ENCODE measurements around the gene TLL1. TPM values are rescaled to one million over a fixed set of nuclear protein-coding genes. Genes with fewer than 3 reads are reported as not detected.

TLL1 gene
- total RNA-seq, 3 donors from 2014 or later = 4.0 to 11.5 (median 4.3) TPM

GRCh38 chr4:165927366-165927765 lies 54.3 kb downstream of the TLL1 start:
- Histone ChIP-seq H3K27ac (no peak overlapping the region), H3K4me3 (no peak overlapping the region), H3K4me1 (no peaks in the 10 kb centered on the region), H3K36me3 (no peaks in the 10 kb centered on the region), H3K27me3 (no peaks in the 10 kb centered on the region), H3K9me3 (no peaks in the 10 kb centered on the region)
- DNase-seq (ENCODE audit: low spot score in 2 of 2) = no peak
- intact Hi-C loops (cut with DNase I; ENCODE audit: low total_unique reads) = no loop called here
- TF ChIP-seq POLR2AphosphoS5 (IDR thresholded peaks at IDR 0.05) = no peak
- TF ChIP-seq, protein P1, sequence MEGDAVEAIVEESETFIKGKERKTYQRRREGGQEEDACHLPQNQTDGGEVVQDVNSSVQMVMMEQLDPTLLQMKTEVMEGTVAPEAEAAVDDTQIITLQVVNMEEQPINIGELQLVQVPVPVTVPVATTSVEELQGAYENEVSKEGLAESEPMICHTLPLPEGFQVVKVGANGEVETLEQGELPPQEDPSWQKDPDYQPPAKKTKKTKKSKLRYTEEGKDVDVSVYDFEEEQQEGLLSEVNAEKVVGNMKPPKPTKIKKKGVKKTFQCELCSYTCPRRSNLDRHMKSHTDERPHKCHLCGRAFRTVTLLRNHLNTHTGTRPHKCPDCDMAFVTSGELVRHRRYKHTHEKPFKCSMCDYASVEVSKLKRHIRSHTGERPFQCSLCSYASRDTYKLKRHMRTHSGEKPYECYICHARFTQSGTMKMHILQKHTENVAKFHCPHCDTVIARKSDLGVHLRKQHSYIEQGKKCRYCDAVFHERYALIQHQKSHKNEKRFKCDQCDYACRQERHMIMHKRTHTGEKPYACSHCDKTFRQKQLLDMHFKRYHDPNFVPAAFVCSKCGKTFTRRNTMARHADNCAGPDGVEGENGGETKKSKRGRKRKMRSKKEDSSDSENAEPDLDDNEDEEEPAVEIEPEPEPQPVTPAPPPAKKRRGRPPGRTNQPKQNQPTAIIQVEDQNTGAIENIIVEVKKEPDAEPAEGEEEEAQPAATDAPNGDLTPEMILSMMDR (IDR thresholded peaks at IDR 0.05) = no peak
- TF ChIP-seq POLR2A (IDR thresholded peaks at IDR 0.05) = no peak

DNA sequence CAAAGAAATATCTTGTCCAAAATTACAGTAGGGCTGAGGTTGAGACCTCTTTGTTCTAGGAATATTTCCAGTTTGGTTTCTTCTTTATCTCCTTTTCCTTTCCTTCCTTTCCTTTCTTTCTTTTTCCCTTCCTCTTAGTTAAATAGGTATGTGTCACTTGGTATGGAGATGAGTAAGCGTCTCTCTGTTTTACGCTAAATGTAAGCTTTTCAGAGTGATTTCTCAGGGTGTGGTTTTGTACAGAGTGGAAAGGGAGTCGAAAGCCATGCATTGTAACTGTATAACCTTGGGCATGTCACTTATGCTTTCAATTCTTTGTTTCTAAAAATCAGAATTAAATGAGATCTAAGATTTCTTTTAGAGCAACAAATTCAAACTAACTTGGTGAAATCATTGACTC lies 54.8 kb downstream of the TLL1 start:
- H3K9me3 ChIP-seq = no peaks in the 10 kb centered on the region
- H3K4me1 ChIP-seq = no peaks in the 10 kb centered on the region
- H3K36me3 ChIP-seq = no peaks in the 10 kb centered on the region
- DNase-seq (ENCODE audit: low spot score in 2 of 2) = no peak
- H3K27me3 ChIP-seq = no peaks in the 10 kb centered on the region
- H3K4me3 ChIP-seq = no peak overlapping the region
- no peak overlapping the region for H3K27ac ChIP-seq
- TF ChIP-seq POLR2AphosphoS5 (IDR thresholded peaks at IDR 0.05) (no peak), POLR2A (IDR thresholded peaks at IDR 0.05) (no peak)
- TF ChIP-seq, protein P1 (IDR thresholded peaks at IDR 0.05) = no peak
- intact Hi-C loops (cut with DNase I; ENCODE audit: low total_unique reads) = no loop called here

DNA sequence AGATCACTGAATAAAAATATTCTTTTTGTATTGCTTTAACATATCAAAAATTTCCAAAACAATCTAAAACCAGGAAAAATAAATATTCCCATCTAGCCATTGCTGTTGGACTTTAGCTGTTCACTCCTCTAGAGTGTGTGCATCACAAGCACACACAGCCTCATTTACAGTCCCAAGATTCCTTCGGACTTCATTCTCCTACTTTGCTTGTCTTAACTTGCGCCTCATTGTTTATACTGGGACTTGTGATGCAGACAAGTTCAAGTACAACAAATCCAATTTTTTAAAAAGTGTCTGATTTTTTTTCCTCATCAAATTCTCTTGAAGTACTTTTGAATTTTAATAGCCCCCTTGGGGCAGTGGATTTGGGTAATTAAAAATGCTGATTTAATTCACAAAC lies 55.6 kb downstream of the TLL1 start:
- no peaks in the 10 kb centered on the region for H3K36me3 ChIP-seq
- no peak for DNase-seq (ENCODE audit: low spot score in 2 of 2)
- no peaks in the 10 kb centered on the region for H3K27me3 ChIP-seq
- intact Hi-C loops (cut with DNase I; ENCODE audit: low total_unique reads) = no loop called here
- no peaks in the 10 kb centered on the region for H3K9me3 ChIP-seq
- TF ChIP-seq POLR2AphosphoS5 (IDR thresholded peaks at IDR 0.05) = no peak
- no peak for TF ChIP-seq POLR2A (IDR thresholded peaks at IDR 0.05)
- TF ChIP-seq, protein P1 (IDR thresholded peaks at IDR 0.05) = no peak
- no peaks in the 10 kb centered on the region for H3K4me1 ChIP-seq
- H3K27ac ChIP-seq = no peak overlapping the region
- H3K4me3 ChIP-seq = no peak overlapping the region

DNA sequence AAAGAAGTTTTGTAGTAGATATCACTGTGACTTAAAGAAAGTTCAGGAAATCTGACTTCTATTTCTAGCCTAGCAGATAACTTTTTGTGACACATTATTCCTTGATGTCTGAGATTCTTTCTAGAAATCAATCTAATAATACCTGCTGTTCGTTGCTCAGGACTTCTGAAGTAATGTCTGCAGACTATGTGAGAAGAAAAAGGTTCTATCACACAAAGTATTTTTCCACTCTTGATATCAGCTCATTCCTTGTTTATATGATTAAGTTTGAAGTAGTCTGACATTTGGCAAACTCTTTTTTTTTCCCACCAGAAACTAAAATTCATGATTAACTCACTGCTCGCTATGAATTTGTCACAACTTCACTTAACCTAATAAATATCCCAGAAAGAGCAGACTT lies 56.6 kb downstream of the TLL1 start:
- TF ChIP-seq, protein P1 (IDR thresholded peaks at IDR 0.05) = no peak
- TF ChIP-seq POLR2AphosphoS5 (IDR thresholded peaks at IDR 0.05) (no peak), POLR2A (IDR thresholded peaks at IDR 0.05) (no peak)
- no peak overlapping the region for H3K4me3 ChIP-seq
- no peak overlapping the region for H3K27ac ChIP-seq
- H3K36me3 ChIP-seq = no peaks in the 10 kb centered on the region
- H3K4me1 ChIP-seq = no peaks in the 10 kb centered on the region
- no peaks in the 10 kb centered on the region for H3K27me3 ChIP-seq
- no peaks in the 10 kb centered on the region for H3K9me3 ChIP-seq
- intact Hi-C loops (cut with DNase I; ENCODE audit: low total_unique reads) = no loop called here
- DNase-seq (ENCODE audit: low spot score in 2 of 2) = no peak

GRCh38 chr4:165931741-165932140 lies 58.7 kb downstream of the TLL1 start:
- Histone ChIP-seq H3K27me3 (no peaks in the 10 kb centered on the region), H3K36me3 (no peaks in the 10 kb centered on the region), H3K4me3 (no peak overlapping the region), H3K27ac (no peak overlapping the region), H3K4me1 (no peaks in the 10 kb centered on the region), H3K9me3 (no peaks in the 10 kb centered on the region)
- intact Hi-C loops (cut with DNase I; ENCODE audit: low total_unique reads) = no loop called here
- TF ChIP-seq POLR2A (IDR thresholded peaks at IDR 0.05) (no peak), POLR2AphosphoS5 (IDR thresholded peaks at IDR 0.05) (no peak)
- TF ChIP-seq, protein P1 (IDR thresholded peaks at IDR 0.05) = no peak
- DNase-seq (ENCODE audit: low spot score in 2 of 2) = no peak

All from breast epithelium (tissue), 4 donors.